Fibroblast of lung (primary cell): Measurements from ENCODE around the gene TTLL7. TPM values are rescaled to one million over a fixed set of nuclear protein-coding genes. Genes with fewer than 3 reads are reported as not detected.

Experiments
- DNase-seq, 2 donors: peaks; one replicate each; pipeline versions ENCODE4 v3.0.0 to v3.0.0-alpha.2; 2010; ENCODE audit warnings: low read depth in 2 of 2
- H2AFZ ChIP-seq: 2 replicates; pipeline ENCODE4 v1.5.1; 2012; ENCODE audit warnings: low read length, control low read depth, inconsistent platforms
- H3K27ac ChIP-seq: 2 replicates; pipeline ENCODE4 v1.5.1; 2011; ENCODE audit warnings: low read length, control low read depth; ENCODE audit not compliant: insufficient read depth
- H3K27me3 ChIP-seq: 2 replicates; pipeline ENCODE4 v1.5.1; 2011; ENCODE audit warnings: mild to moderate bottlenecking, low read length; ENCODE audit not compliant: control insufficient read depth, insufficient read depth
- H3K36me3 ChIP-seq: 2 replicates; pipeline ENCODE4 v1.5.1; 2011; ENCODE audit warnings: low read length; ENCODE audit not compliant: control insufficient read depth, insufficient read depth
- H3K4me1 ChIP-seq: 2 replicates; pipeline ENCODE4 v1.5.1; 2011; ENCODE audit warnings: low read length; ENCODE audit not compliant: control insufficient read depth, insufficient read depth; ENCODE audit errors: extremely low read depth
- H3K4me2 ChIP-seq: 2 replicates; pipeline ENCODE4 v1.5.1; 2011; ENCODE audit warnings: low read length, control low read depth; ENCODE audit not compliant: insufficient read depth; ENCODE audit errors: extremely low read depth
- H3K4me3 ChIP-seq, 4 experiments: fragments of 200-600 bp in 1 of 4; sonication (generic) in 1 of 4; replicated peaks in 1 of 4; 2 replicates each; pipeline ENCODE4 v1.5.1; 2011 to 2016; ENCODE audit warnings: low read length in 4 of 4, low read depth in 3 of 4, mild to moderate bottlenecking in 3 of 4, control low read depth in 2 of 4, inconsistent platforms in 1 of 4, mixed read lengths in 1 of 4; ENCODE audit not compliant: insufficient read depth in 1 of 4; ENCODE audit errors: control extremely low read depth in 1 of 4
- H3K79me2 ChIP-seq: 2 replicates; pipeline ENCODE4 v1.5.1; 2012; ENCODE audit warnings: mild to moderate bottlenecking, low read length, inconsistent platforms; ENCODE audit not compliant: control insufficient read depth, insufficient read depth
- H3K9ac ChIP-seq: 2 replicates; pipeline ENCODE4 v1.5.1; 2011; ENCODE audit warnings: mild to moderate bottlenecking, low read length, control low read depth; ENCODE audit not compliant: insufficient read depth
- H3K9me3 ChIP-seq: 2 replicates; pipeline ENCODE4 v1.5.1; 2012; ENCODE audit warnings: low read depth, low read length; ENCODE audit not compliant: control insufficient read depth, insufficient read depth
- H4K20me1 ChIP-seq: 2 replicates; pipeline ENCODE4 v1.5.1; 2011; ENCODE audit warnings: low read length; ENCODE audit not compliant: control insufficient read depth, insufficient read depth; ENCODE audit errors: extremely low read depth
- CTCF ChIP-seq, 2 donors: IDR thresholded peaks in 1 of 2; conservative IDR thresholded peaks in 1 of 2; 1 replicate in 1 of 2; 2 replicates in 1 of 2; pipeline ENCODE4 v1.5.1; 2011 to 2012; ENCODE audit warnings: low read length in 2 of 2, control low read depth in 1 of 2, inconsistent platforms in 1 of 2, low read depth in 1 of 2, mild to moderate bottlenecking in 1 of 2
- EZH2 ChIP-seq: IDR thresholded peaks from 2 replicates; pipeline ENCODE4 v1.5.1; 2012; ENCODE audit warnings: low read length, control low read depth, mild to moderate bottlenecking; ENCODE audit errors: missing control alignments
- polyA plus RNA-seq, 2 donors: library from polyadenylated mRNA; depleted of rRNA in 1 of 2; stranded (reverse) in 1 of 2; unstranded in 1 of 2; fragments of >200 nt; gene quantifications; 2 replicates each; pipeline ENCODE4 v1.2.1, GENCODE V29; 2011 to 2012; ENCODE audit warnings: missing spikeins in 1 of 2
- total RNA-seq: library from RNA; depleted of rRNA; stranded (reverse); fragments of >200 nt; gene quantifications from 2 replicates; pipeline ENCODE4 v1.2.1, GENCODE V29; 2014

Gene TTLL7
- total and polyA plus RNA-seq, 2 donors (not counting 1 experiment from before 2014, with no cell fraction given) = 14.4 to 19.8 TPM

GRCh38 chr1:83839566-83840173, 159.3 kb downstream of the TTLL7 start:
- Histone ChIP-seq H4K20me1 (no peaks in the 10 kb centered on the region), H3K36me3 (no peaks in the 10 kb centered on the region), H3K79me2 (no peaks in the 10 kb centered on the region), H3K4me2 (no peak overlapping the region), H3K9ac (no peak overlapping the region), H3K4me3 (no peak overlapping the region), H3K27ac (no peak overlapping the region), H3K9me3 (no peaks in the 10 kb centered on the region), H3K27me3 (no peaks in the 10 kb centered on the region), H3K4me1 (no peaks in the 10 kb centered on the region), H2AFZ (no peak overlapping the region)
- TF ChIP-seq CTCF (conservative IDR thresholded peaks at IDR 0.05 in 1 of 2, IDR thresholded peaks at IDR 0.05 in 1 of 2; ENCODE audit: low read depth in 1 of 2, low read length in 2 of 2) (no peak), EZH2 (no peak)
- peak in 1 of 2 donors; percentile 86 for DNase-seq

GRCh38 chr1:83838573-83838972, 160.4 kb downstream of the TTLL7 start:
- Histone ChIP-seq H3K9ac (no peak overlapping the region), H3K4me2 (no peak overlapping the region), H3K36me3 (no peaks in the 10 kb centered on the region), H3K79me2 (no peaks in the 10 kb centered on the region), H3K27ac (no peak overlapping the region), H4K20me1 (no peaks in the 10 kb centered on the region), H3K4me1 (no peaks in the 10 kb centered on the region), H2AFZ (no peak overlapping the region), H3K4me3 (no peak overlapping the region), H3K9me3 (no peaks in the 10 kb centered on the region), H3K27me3 (no peaks in the 10 kb centered on the region)
- DNase-seq = no peak
- no peak for TF ChIP-seq EZH2
- no peak for TF ChIP-seq CTCF (conservative IDR thresholded peaks at IDR 0.05 in 1 of 2, IDR thresholded peaks at IDR 0.05 in 1 of 2; ENCODE audit: low read depth in 1 of 2, low read length in 2 of 2)

GRCh38 chr1:83836543-83836942, 162.4 kb downstream of the TTLL7 start:
- Histone ChIP-seq H3K4me1 (no peaks in the 10 kb centered on the region), H3K79me2 (no peaks in the 10 kb centered on the region), H3K4me3 (no peak overlapping the region), H3K9me3 (no peaks in the 10 kb centered on the region), H4K20me1 (no peaks in the 10 kb centered on the region), H2AFZ (no peak overlapping the region), H3K27me3 (no peaks in the 10 kb centered on the region), H3K27ac (no peak overlapping the region), H3K4me2 (no peak overlapping the region), H3K9ac (no peak overlapping the region), H3K36me3 (no peaks in the 10 kb centered on the region)
- no peak for DNase-seq
- TF ChIP-seq CTCF (conservative IDR thresholded peaks at IDR 0.05 in 1 of 2, IDR thresholded peaks at IDR 0.05 in 1 of 2; ENCODE audit: low read depth in 1 of 2, low read length in 2 of 2) (no peak), EZH2 (no peak)
